Sigmoid colon (tissue), 4 donors: ENCODE results near the gene SNX24.

Experiments used
- EP300 ChIP-seq, 4 donors: sonication (generic); formaldehyde crosslinking; IDR thresholded peaks; one replicate each; pipeline ENCODE4 v1.6.1; 2017; ENCODE audit warnings: antibody characterized with exemption in 4 of 4
- POLR2AphosphoS5 ChIP-seq, 4 donors: sonication (generic); formaldehyde crosslinking; IDR thresholded peaks; one replicate each; pipeline ENCODE4 v1.6.1; 2017; ENCODE audit warnings: antibody characterized with exemption in 4 of 4
- TF ChIP-seq, protein P1 (sequence below), 4 experiments: fragments of 450-650 bp in 3 of 4; fragments of 200-600 bp in 1 of 4; IDR thresholded peaks; one replicate each; pipeline ENCODE4 v1.5.1; 2016 to 2019; ENCODE audit warnings: antibody characterized with exemption in 4 of 4, mild to moderate bottlenecking in 3 of 4, moderate library complexity in 2 of 4

- TF ChIP-seq EP300 (IDR thresholded peaks at IDR 0.05): no peak
- TF ChIP-seq, protein P1, sequence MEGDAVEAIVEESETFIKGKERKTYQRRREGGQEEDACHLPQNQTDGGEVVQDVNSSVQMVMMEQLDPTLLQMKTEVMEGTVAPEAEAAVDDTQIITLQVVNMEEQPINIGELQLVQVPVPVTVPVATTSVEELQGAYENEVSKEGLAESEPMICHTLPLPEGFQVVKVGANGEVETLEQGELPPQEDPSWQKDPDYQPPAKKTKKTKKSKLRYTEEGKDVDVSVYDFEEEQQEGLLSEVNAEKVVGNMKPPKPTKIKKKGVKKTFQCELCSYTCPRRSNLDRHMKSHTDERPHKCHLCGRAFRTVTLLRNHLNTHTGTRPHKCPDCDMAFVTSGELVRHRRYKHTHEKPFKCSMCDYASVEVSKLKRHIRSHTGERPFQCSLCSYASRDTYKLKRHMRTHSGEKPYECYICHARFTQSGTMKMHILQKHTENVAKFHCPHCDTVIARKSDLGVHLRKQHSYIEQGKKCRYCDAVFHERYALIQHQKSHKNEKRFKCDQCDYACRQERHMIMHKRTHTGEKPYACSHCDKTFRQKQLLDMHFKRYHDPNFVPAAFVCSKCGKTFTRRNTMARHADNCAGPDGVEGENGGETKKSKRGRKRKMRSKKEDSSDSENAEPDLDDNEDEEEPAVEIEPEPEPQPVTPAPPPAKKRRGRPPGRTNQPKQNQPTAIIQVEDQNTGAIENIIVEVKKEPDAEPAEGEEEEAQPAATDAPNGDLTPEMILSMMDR (IDR thresholded peaks at IDR 0.05): no peak
- no peak for TF ChIP-seq POLR2AphosphoS5 (IDR thresholded peaks at IDR 0.05)
Measured at GRCh38 chr5:122981846-122982245, 136.4 kb downstream of the SNX24 start.
